Nephron (organoid): ENCODE results near the gene PALD1.
"Not testable (repeated sequence)": the region's sequence is repeated elsewhere in the genome, so short reads cannot be mapped to it uniquely, and the experiment has no call there.

Experiments
- H3K27ac Mint-ChIP-seq, 3 experiments: 2 replicates each; pipeline ENCODE4 v1.8.0; 2020; ENCODE audit warnings: mixed read lengths in 3 of 3, mild to moderate bottlenecking in 2 of 3, moderate library complexity in 1 of 3
- H3K27me3 Mint-ChIP-seq: 2 replicates; pipeline ENCODE4 v1.8.0; 2021; ENCODE audit warnings: low read depth, mild to moderate bottlenecking, moderate library complexity, mixed read lengths
- H3K36me3 Mint-ChIP-seq: 2 replicates; pipeline ENCODE4 v1.8.0; 2020; ENCODE audit warnings: low read depth, mixed read lengths
- H3K4me1 Mint-ChIP-seq: 2 replicates; pipeline ENCODE4 v1.8.0; 2020; ENCODE audit warnings: mixed read lengths
- H3K4me3 Mint-ChIP-seq, 3 experiments: 2 replicates each; pipeline ENCODE4 v1.8.0; 2020; ENCODE audit warnings: mild to moderate bottlenecking in 3 of 3, mixed read lengths in 3 of 3, moderate library complexity in 2 of 3
- H3K9me3 Mint-ChIP-seq: 2 replicates; pipeline ENCODE4 v1.8.0; 2020; ENCODE audit warnings: mixed read lengths
- TF ChIP-seq, protein P1 (sequence below), 3 experiments: fragments of 200-600 bp; sonication (generic); IDR thresholded peaks; one replicate each; pipeline ENCODE4 v1.5.0; 2021; ENCODE audit warnings: antibody characterized with exemption in 3 of 3; ENCODE audit not compliant: unreplicated experiment in 3 of 3

Gene PALD1

DNA sequence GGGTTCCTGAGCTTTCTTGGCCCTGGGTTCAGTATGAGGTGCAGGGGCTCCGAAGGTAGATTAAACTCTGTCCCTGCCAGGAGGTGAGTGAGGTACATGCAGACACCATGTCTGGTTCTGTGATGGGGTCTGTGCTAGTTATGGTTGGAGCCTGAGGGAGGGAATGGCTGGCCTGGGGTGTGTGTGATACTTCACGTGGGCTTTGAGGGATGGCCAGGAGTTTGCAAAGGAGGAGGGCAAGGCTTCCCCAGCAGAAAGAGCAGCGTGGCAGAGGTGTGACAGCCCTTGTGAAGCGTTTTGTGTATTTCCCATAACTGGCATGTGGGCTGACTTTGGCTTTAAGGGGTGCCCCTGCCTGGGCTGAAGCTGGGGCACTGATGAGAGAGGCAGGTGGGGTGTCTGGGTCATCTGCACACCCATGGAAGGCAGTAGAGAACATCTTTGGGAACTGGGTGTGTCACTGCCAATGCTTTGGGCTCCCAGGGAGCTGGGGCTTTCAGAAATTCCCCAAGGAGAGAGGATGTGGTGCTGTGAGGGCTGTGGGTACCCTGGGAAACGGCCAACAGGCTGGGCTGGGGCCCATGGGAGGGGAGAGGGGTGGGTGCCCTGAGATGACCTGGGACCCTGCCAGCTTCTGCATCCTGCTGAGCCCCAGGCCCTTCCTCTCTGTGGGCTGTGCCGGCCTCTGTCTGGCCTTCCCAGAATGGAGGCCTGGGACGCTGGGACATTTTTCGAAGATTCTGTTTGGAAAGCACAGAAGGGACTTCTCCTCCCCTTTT, 4.6 kb downstream of the PALD1 start:
- Mint-ChIP-seq H3K27ac (peak overlapping the region; percentile 37 to 44 (median 41)), H3K4me1 (peaks cover 37% of the 10 kb centered on the region), H3K36me3 (no peaks in the 10 kb centered on the region), H3K27me3 (peaks cover 9% of the 10 kb centered on the region), H3K4me3 (no peak overlapping the region), H3K9me3 (no peaks in the 10 kb centered on the region)
- TF ChIP-seq, protein P1, sequence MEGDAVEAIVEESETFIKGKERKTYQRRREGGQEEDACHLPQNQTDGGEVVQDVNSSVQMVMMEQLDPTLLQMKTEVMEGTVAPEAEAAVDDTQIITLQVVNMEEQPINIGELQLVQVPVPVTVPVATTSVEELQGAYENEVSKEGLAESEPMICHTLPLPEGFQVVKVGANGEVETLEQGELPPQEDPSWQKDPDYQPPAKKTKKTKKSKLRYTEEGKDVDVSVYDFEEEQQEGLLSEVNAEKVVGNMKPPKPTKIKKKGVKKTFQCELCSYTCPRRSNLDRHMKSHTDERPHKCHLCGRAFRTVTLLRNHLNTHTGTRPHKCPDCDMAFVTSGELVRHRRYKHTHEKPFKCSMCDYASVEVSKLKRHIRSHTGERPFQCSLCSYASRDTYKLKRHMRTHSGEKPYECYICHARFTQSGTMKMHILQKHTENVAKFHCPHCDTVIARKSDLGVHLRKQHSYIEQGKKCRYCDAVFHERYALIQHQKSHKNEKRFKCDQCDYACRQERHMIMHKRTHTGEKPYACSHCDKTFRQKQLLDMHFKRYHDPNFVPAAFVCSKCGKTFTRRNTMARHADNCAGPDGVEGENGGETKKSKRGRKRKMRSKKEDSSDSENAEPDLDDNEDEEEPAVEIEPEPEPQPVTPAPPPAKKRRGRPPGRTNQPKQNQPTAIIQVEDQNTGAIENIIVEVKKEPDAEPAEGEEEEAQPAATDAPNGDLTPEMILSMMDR (IDR thresholded peaks at IDR 0.05; ENCODE audit: unreplicated experiment in 3 of 3), result no peak

DNA sequence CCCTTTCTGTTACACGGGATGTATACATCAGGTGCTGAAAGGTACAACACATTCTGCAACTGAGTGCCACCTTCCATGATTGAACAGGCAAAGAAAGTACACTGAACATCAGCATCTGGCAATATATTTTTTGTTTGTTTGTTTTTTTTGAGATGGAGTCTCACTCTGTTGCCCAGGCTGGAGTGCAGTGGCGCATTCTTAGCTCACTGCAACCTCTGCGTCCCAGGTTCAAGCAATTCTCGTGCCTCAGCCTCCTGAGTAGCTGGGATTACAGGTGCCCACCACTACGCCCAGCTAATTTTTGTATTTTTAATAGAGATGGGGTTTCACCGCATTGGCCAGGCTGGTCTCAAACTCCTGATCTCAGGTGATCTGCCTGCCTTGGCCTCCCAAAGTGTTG, 5.3 kb downstream of the PALD1 start:
- not testable (repeated sequence) for H3K36me3 Mint-ChIP-seq, H3K4me3 Mint-ChIP-seq, H3K9me3 Mint-ChIP-seq
- H3K4me1 Mint-ChIP-seq, result peaks cover 37% of the 10 kb centered on the region
- peak overlapping the region in 2 of 3 experiments; percentile 41 to 44 for H3K27ac Mint-ChIP-seq
- peaks cover 13% of the 10 kb centered on the region for H3K27me3 Mint-ChIP-seq

DNA sequence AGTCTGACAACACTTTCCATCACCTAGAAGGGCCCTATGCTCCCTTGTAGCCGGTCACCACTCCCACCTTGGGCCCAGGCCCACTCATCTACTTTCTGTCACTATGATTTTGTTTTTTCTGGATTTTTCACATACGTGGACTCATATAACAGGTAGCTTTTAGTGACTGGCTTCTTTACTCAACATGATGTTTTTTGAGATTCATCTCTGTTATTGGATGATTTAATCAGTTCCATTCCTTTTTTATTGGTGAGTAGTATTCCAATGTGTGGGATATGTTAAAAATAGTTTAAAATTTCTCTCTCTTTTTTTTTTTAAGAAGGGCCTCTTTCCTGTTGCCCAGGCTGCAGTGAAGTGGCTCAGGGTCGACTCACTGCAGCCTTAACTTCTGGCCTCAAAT, 9.3 kb downstream of the PALD1 start:
- Mint-ChIP-seq H3K36me3 (no peaks in the 10 kb centered on the region), H3K4me1 (peaks cover 4% of the 10 kb centered on the region), H3K27me3 (peaks cover 4% of the 10 kb centered on the region), H3K4me3 (no peak overlapping the region), H3K27ac (no peak overlapping the region), H3K9me3 (no peaks in the 10 kb centered on the region)
- TF ChIP-seq, protein P1 (IDR thresholded peaks at IDR 0.05; ENCODE audit: unreplicated experiment in 3 of 3), result no peak

DNA sequence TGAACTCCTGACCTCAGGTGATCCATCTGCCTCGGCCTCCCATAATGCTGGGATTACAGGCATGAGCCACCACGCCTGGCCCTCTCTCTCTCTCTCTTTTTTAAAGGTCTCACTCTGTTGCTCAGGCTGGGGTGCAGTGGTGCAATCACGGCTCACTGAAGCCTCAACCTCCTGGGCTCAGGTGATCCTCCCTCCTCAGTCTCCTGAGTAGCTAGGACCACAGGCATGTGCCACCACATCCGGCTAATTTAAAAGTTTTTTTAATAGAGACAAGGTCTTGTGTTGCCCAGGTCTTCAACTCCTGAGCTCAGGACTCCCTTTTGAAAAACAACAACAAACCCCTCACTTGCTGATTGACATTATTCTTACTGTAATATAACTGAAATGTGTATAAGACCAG, 11.6 kb downstream of the PALD1 start:
- H3K4me1 Mint-ChIP-seq, result no peaks in the 10 kb centered on the region
- H3K27ac Mint-ChIP-seq, result no peak overlapping the region
- no peak overlapping the region for H3K4me3 Mint-ChIP-seq
- TF ChIP-seq, protein P1 (IDR thresholded peaks at IDR 0.05; ENCODE audit: unreplicated experiment in 3 of 3), result no peak
- no peaks in the 10 kb centered on the region for H3K36me3 Mint-ChIP-seq
- no peaks in the 10 kb centered on the region for H3K9me3 Mint-ChIP-seq
- H3K27me3 Mint-ChIP-seq, result peaks cover 4% of the 10 kb centered on the region

DNA sequence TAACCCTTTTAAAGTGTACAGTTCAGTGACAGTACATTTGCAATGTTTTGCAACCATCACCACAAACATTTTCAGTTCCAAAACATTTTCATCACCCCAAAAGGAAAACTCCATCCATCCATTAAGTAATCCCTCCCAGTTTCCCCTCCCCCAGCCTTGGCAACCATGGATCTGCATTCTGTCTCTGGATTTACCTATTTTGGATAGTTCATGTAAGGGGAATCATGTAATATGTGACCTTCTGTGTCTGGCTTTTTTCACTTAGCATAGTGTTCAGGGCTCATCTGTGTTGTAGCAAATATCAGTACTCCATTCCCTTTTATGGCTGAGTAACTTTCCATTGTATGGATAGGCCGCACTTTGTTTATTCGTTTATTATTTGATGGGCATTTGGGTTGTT, 13.0 kb downstream of the PALD1 start:
- TF ChIP-seq, protein P1 (IDR thresholded peaks at IDR 0.05; ENCODE audit: unreplicated experiment in 3 of 3), result no peak
- H3K4me3 Mint-ChIP-seq, result no peak overlapping the region
- no peak overlapping the region for H3K27ac Mint-ChIP-seq
- no peaks in the 10 kb centered on the region for H3K9me3 Mint-ChIP-seq
- peaks cover 4% of the 10 kb centered on the region for H3K27me3 Mint-ChIP-seq
- no peaks in the 10 kb centered on the region for H3K4me1 Mint-ChIP-seq
- H3K36me3 Mint-ChIP-seq, result no peaks in the 10 kb centered on the region

DNA sequence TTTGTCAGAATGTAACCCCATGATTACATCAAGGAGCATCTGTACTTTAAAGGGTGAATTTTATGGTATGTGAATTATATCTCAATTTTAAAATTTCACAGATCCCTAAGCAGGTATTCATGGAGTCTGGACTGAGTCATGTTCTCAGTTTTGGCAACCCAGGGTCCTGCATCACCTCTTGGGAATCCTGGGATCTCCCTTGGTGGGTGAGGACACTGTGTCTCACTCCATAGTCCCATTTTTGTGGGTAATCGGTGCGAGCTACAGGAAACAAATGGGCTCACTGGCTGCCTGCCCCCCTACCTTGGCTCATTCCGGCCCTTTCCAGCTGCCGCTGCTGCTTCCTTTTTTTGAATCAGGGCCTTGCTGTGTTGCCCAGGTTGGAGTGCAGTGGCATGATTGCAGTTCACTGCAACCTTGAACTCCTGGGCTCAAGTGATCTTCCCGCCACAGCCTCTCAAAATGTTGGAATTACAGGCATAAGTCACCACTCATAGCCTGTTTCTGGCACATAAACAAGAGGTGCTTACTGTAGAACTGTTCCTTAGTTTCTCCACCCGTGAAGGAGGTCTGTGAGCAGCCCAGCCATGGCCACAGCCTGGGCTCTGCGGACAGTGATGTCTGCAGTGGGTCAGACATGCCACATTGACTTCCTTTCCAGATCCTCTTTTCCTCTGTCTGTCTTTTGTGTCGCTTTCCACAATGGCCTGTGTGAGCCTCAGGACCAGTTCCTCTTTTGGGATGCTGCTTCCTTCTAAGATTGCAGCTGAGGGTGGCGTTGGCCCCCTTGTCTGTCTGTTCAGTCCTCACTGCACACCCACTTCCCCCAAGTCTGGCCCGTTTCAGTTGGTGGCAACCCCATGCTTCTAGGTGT, 14.5 kb downstream of the PALD1 start:
- Mint-ChIP-seq H3K27me3 (peaks cover 4% of the 10 kb centered on the region), H3K36me3 (no peaks in the 10 kb centered on the region), H3K27ac (no peak overlapping the region), H3K9me3 (no peaks in the 10 kb centered on the region), H3K4me1 (peaks cover 3% of the 10 kb centered on the region), H3K4me3 (no peak overlapping the region)
- TF ChIP-seq, protein P1 (IDR thresholded peaks at IDR 0.05; ENCODE audit: unreplicated experiment in 3 of 3), result no peak
